ENCODE results near the gene CDH13.

Gene CDH13

GRCh38 chr16:83343935-83344366, 717.2 kb downstream of the CDH13 start (continued):
- TF ChIP-seq ZNF548 (tag by site-specific recombination; IDR thresholded peaks at IDR 0.05): no peak
- TF ChIP-seq ZNF791 (tag by site-specific recombination; IDR thresholded peaks at IDR 0.05): no peak
- TF ChIP-seq ZNF596 (tag by site-specific recombination; IDR thresholded peaks at IDR 0.05): no peak
- no peak for TF ChIP-seq ZNF324 (tag by site-specific recombination; IDR thresholded peaks at IDR 0.05)
- TF ChIP-seq ZNF157 (tag by site-specific recombination; IDR thresholded peaks at IDR 0.05): no peak
- no peak for TF ChIP-seq ZNF654 (tag by site-specific recombination; IDR thresholded peaks at IDR 0.05; ENCODE audit: low read depth)
- no peak for TF ChIP-seq YY2 (tag by site-specific recombination; IDR thresholded peaks at IDR 0.05)
- TF ChIP-seq ZNF521 (tag by site-specific recombination; IDR thresholded peaks at IDR 0.05): no peak
- TF ChIP-seq PRDM4 (tag by site-specific recombination; IDR thresholded peaks at IDR 0.05): no peak
- TF ChIP-seq ZNF837 (tag by site-specific recombination; IDR thresholded peaks at IDR 0.05): no peak
- TF ChIP-seq ZNF335 (tag by site-specific recombination; conservative IDR thresholded peaks at IDR 0.05): no peak

GRCh38 chr16:83345846-83346640, 719.3 kb downstream of the CDH13 start:
- POLR2A ChIA-PET: no interaction called here
- no peak for TF ChIP-seq ZNF362 (tag by site-specific recombination; IDR thresholded peaks at IDR 0.05)
- Histone ChIP-seq H3K27ac (ENCODE audit: extremely low read depth, low read depth, low read length) (no peak overlapping the region), H3K4me1 (ENCODE audit: control insufficient read depth, insufficient read depth, low read length) (no peaks in the 10 kb centered on the region), H3K9me3 (ENCODE audit: control insufficient read depth, insufficient read depth, low read depth, low read length) (no peaks in the 10 kb centered on the region), H3K36me3 (ENCODE audit: control insufficient read depth in 2 of 2, insufficient read depth in 1 of 2, low read length in 2 of 2) (no peaks in the 10 kb centered on the region), H3K4me3 (ENCODE audit: low read depth, low read length) (no peak overlapping the region)
- CTCF ChIA-PET: interaction anchor here (1.1 to 1.5 kb wide), 2 partner anchors 8 to 10 kb away, joined by 3 to 7 read pairs; no protein-coding TSS in a partner anchor

- Histone ChIP-seq H3K36me3 (ENCODE audit: control insufficient read depth in 2 of 2, insufficient read depth in 1 of 2, low read length in 2 of 2) (no peaks in the 10 kb centered on the region), H3K4me3 (ENCODE audit: low read depth, low read length) (no peak overlapping the region), H3K4me1 (ENCODE audit: control insufficient read depth, insufficient read depth, low read length) (no peaks in the 10 kb centered on the region), H3K9me3 (ENCODE audit: control insufficient read depth, insufficient read depth, low read depth, low read length) (no peaks in the 10 kb centered on the region), H3K27ac (ENCODE audit: extremely low read depth, low read depth, low read length) (no peak overlapping the region)
- POLR2A ChIA-PET: no interaction called here
- TF ChIP-seq ZNF16 (tag by site-specific recombination; IDR thresholded peaks at IDR 0.05; ENCODE audit: low read depth) (no peak), ZBTB48 (tag by site-specific recombination; IDR thresholded peaks at IDR 0.05) (no peak), ZNF555 (tag by site-specific recombination; conservative IDR thresholded peaks at IDR 0.05) (no peak), FEZF1 (tag by site-specific recombination; IDR thresholded peaks at IDR 0.05) (no peak), ZXDB (tag by site-specific recombination; IDR thresholded peaks at IDR 0.05) (no peak), ZBTB21 (tag by site-specific recombination; IDR thresholded peaks at IDR 0.05) (no peak), ZIC2 (tag by site-specific recombination; IDR thresholded peaks at IDR 0.05) (no peak), ZNF654 (tag by site-specific recombination; IDR thresholded peaks at IDR 0.05; ENCODE audit: low read depth) (no peak), SP2 (tag by site-specific recombination; IDR thresholded peaks at IDR 0.05) (no peak), ZSCAN4 (tag by site-specific recombination; IDR thresholded peaks at IDR 0.05) (no peak)
- CTCF ChIA-PET: no interaction called here
These were observed 722.2 kb downstream of the CDH13 start for GRCh38 chr16:83348991-83349390.

Data from HEK293 (cell line).